Spinal cord (tissue), 10 donors: Measurements from ENCODE around the gene UNK. TPM values are rescaled to one million over a fixed set of nuclear protein-coding genes. Genes with fewer than 3 reads are reported as not detected.
"Not testable (repeated sequence)": the region's sequence is repeated elsewhere in the genome, so short reads cannot be mapped to it uniquely, and the experiment has no call there.

Experiments
- DNase-seq, 6 donors: peaks; one replicate each; pipeline versions ENCODE4 v3.0.0 to v3.0.0-alpha.2; 2013 to 2015; ENCODE audit warnings: low spot score in 6 of 6, low read depth in 4 of 6
- H3K27ac ChIP-seq: one replicate; pipeline ENCODE4 v1.5.1; 2013; ENCODE audit warnings: low read depth, low read length, control low read depth
- H3K27me3 ChIP-seq: one replicate; pipeline ENCODE4 v1.6.1; 2013; ENCODE audit warnings: low read length; ENCODE audit not compliant: control insufficient read depth, insufficient read depth
- H3K36me3 ChIP-seq: one replicate; pipeline ENCODE4 v1.6.1; 2013; ENCODE audit warnings: low read length; ENCODE audit not compliant: control insufficient read depth, insufficient read depth
- H3K4me1 ChIP-seq: one replicate; pipeline ENCODE4 v1.6.1; 2013; ENCODE audit warnings: low read length; ENCODE audit not compliant: control insufficient read depth, insufficient read depth
- H3K4me3 ChIP-seq: one replicate; pipeline ENCODE4 v1.5.1; 2013; ENCODE audit warnings: low read depth, low read length, control low read depth
- H3K9me3 ChIP-seq: one replicate; pipeline ENCODE4 v1.6.1; 2013; ENCODE audit warnings: low read length; ENCODE audit not compliant: control insufficient read depth, insufficient read depth
- WGBS: methylation state at CpG from one replicate; pipeline ENCODE4 v1.1.5; 2013; ENCODE audit warnings: missing lambda C conversion rate; ENCODE audit not compliant: insufficient coverage; 5-methylcytosine and 5-hydroxymethylcytosine counted together
- polyA plus RNA-seq, 2 donors: library from polyadenylated mRNA; unstranded; fragments of 120-200 nt; gene quantifications; one replicate each; pipeline ENCODE4 v1.2.1, GENCODE V29; 2013; ENCODE audit not compliant: insufficient read length in 2 of 2
- total RNA-seq, 2 donors: library from RNA; depleted of rRNA in 1 of 2; stranded (reverse); fragments of 120-200 nt in 1 of 2; fragments of >200 nt in 1 of 2; gene quantifications; one replicate each; pipeline versions ENCODE4 v1.2.3 to v1.2.4, GENCODE V29; 2013 to 2014
- donor health status: healthy.

Gene UNK
- total and polyA plus RNA-seq, 4 donors: 28.9 to 54.8 (median 37.5) TPM

GRCh38 chr17:75773121-75773807 is 11.3 kb upstream of the UNK start:
- H3K4me3 ChIP-seq: no peak overlapping the region
- H3K27ac ChIP-seq: no peak overlapping the region
- H3K9me3 ChIP-seq: no peaks in the 10 kb centered on the region
- H3K36me3 ChIP-seq: peaks cover 33% of the 10 kb centered on the region
- WGBS: 76% methylated on average over 9 of the region's 12 CpGs
- DNase-seq: no peak
- peaks cover 3% of the 10 kb centered on the region for H3K4me1 ChIP-seq
- no peaks in the 10 kb centered on the region for H3K27me3 ChIP-seq

GRCh38 chr17:75773808-75774470 is 10.7 kb upstream of the UNK start:
- WGBS: 74% methylated on average over 9 of the region's 15 CpGs
- H3K9me3 ChIP-seq: no peaks in the 10 kb centered on the region
- peaks cover 3% of the 10 kb centered on the region for H3K4me1 ChIP-seq
- no peak overlapping the region for H3K27ac ChIP-seq
- peaks cover 39% of the 10 kb centered on the region for H3K36me3 ChIP-seq
- no peak overlapping the region for H3K4me3 ChIP-seq
- DNase-seq: no peak
- H3K27me3 ChIP-seq: no peaks in the 10 kb centered on the region

- no peak for DNase-seq
- Histone ChIP-seq H3K4me3 (no peak overlapping the region), H3K27ac (no peak overlapping the region), H3K27me3 (no peaks in the 10 kb centered on the region), H3K4me1 (peaks cover 3% of the 10 kb centered on the region), H3K36me3 (peaks cover 43% of the 10 kb centered on the region), H3K9me3 (no peaks in the 10 kb centered on the region)
- WGBS: 75% methylated on average over 4 of the region's 4 CpGs
These were observed 10.1 kb upstream of the UNK start for GRCh38 chr17:75774471-75774990.

- 75% methylated on average over 3 of the region's 6 CpGs for WGBS
- H3K36me3 ChIP-seq: peaks cover 43% of the 10 kb centered on the region
- H3K4me1 ChIP-seq: peaks cover 3% of the 10 kb centered on the region
- H3K27me3 ChIP-seq: no peaks in the 10 kb centered on the region
- no peak for DNase-seq
- no peaks in the 10 kb centered on the region for H3K9me3 ChIP-seq
- no peak overlapping the region for H3K27ac ChIP-seq
- H3K4me3 ChIP-seq: no peak overlapping the region
These were observed 9.5 kb upstream of the UNK start for GRCh38 chr17:75774991-75775668.

GRCh38 chr17:75776386-75777295 is 8.0 kb upstream of the UNK start:
- Histone ChIP-seq H3K36me3 (peaks cover 43% of the 10 kb centered on the region), H3K27ac (peak overlapping the region; percentile 57), H3K27me3 (no peaks in the 10 kb centered on the region), H3K4me1 (peaks cover 3% of the 10 kb centered on the region), H3K4me3 (peak overlapping the region; percentile 93), H3K9me3 (no peaks in the 10 kb centered on the region)
- DNase-seq: no peak
- 57% methylated on average over 7 of the region's 15 CpGs for WGBS

GRCh38 chr17:75777296-75777922 is 7.2 kb upstream of the UNK start:
- Histone ChIP-seq H3K4me3 (peak overlapping the region; percentile 93), H3K9me3 (no peaks in the 10 kb centered on the region), H3K27ac (peak overlapping the region; percentile 57), H3K27me3 (no peaks in the 10 kb centered on the region), H3K4me1 (peaks cover 3% of the 10 kb centered on the region), H3K36me3 (peaks cover 43% of the 10 kb centered on the region)
- no CpG with 5 or more reads among the region's 2 CpGs for WGBS
- DNase-seq: no peak

GRCh38 chr17:75778066-75778860 is 6.3 kb upstream of the UNK start:
- H3K27ac ChIP-seq: peak overlapping the region; percentile 90
- peaks cover 37% of the 10 kb centered on the region for H3K36me3 ChIP-seq
- under 1% methylated on average over 18 of the region's 19 CpGs for WGBS

GRCh38 chr17:75778861-75779249 is 5.8 kb upstream of the UNK start:
- Histone ChIP-seq H3K27me3 (no peaks in the 10 kb centered on the region), H3K27ac (peak overlapping the region; percentile 90), H3K9me3 (no peaks in the 10 kb centered on the region), H3K4me1 (peaks cover 4% of the 10 kb centered on the region), H3K4me3 (peak overlapping the region; percentile 93), H3K36me3 (peaks cover 31% of the 10 kb centered on the region)
- under 1% methylated on average over 38 of the region's 38 CpGs for WGBS
- DNase-seq: no peak

More at GRCh38 chr17:75778066-75778860, 6.3 kb upstream of the UNK start:
- not testable (repeated sequence) for DNase-seq, H3K27me3 ChIP-seq, H3K9me3 ChIP-seq, H3K4me1 ChIP-seq
- peak overlapping the region; percentile 93 for H3K4me3 ChIP-seq
